GM19035 (cell line): Measurements from ENCODE around the gene MAP3K6.

Experiments
- ATAC-seq: cut with Tn5 transposase; IDR thresholded peaks from one replicate; pipeline ENCODE4 v1.9.1; 2021; ENCODE audit not compliant: unreplicated experiment

The MAP3K6 gene

DNA sequence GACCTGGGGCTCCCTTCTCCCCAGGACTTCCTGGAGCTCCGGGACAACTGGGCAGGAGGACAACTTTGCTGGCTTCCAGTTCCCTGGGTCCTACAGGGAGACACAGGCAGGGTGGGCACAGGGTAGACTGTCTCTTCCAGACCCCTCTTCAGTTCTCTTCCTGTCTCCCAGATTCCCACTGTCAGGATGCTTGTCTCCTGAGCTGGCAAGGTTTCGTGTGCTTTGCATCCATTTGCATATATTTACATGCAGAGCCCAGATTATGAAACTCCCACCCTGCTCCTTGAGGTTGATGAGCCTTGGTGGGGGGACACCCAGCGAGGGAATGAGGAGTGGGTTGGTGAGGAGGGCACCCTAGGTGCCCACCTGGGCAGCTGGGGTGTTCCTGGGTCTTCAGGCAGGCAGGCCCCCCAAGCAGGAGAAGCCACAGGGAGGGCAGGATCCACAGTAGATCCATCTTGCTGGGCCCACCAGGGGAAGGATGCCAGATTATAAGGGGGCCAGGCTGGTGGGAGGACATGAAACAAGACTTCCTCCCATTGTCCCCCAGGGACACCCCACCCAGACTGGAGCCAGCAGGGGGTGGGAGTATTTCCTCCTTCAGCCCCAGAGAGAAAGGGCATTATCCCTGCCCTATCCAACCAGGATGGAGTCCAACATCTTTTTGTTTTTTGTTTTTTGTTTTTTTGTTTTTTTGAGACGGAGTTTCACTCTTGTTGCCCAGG is 7.8 kb upstream of the MAP3K6 start, which contains the start of gene FCN3:
Gene FCN3 (minus strand): TSS at position 463 of the 725 bp plus-strand sequence. CDS start 6 bp downstream, at position 457.
- no peak for ATAC-seq

DNA sequence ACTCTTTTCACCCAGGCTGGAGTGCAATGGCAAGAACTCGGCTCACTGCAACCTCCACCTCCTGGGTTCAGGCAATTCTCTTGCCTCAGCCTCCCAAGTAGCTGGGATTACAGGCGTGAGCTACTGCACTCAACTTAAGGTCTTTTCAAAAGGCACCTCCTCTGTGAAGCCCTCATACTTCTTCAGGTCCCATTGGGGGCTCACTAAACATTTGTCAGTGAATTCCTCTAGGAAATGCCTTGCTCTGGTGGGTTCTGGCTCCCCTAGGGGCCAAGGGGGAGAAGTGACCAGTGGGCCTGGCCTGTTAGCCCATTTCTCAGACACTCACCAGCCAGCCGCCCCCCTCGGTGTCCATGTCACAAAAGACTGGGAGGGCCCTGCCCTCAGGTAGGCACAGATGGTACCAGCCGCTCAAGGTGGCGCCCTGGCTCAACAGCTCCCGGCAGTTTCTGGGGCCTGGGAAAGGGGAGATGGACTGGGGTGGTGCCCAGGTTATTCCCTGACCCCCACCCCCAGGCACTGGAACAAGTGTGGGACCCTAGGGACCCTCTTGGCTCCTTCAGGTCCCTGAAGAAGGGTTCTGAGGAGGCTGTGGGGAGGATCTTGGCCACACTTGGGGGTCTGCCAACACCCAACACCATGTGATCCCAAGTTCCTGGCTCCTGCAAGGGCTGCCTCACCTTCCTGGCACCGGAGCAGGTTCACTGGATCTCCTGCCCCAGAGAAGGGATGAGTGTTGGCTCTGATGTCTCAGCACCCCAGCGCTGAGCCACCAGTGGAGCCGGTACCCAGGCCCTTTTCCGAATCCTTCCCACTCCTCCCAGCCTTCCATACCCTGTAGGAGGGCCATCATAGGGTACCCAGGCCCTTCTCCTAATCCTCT is 6.3 kb upstream of the MAP3K6 start:
- no peak for ATAC-seq

DNA sequence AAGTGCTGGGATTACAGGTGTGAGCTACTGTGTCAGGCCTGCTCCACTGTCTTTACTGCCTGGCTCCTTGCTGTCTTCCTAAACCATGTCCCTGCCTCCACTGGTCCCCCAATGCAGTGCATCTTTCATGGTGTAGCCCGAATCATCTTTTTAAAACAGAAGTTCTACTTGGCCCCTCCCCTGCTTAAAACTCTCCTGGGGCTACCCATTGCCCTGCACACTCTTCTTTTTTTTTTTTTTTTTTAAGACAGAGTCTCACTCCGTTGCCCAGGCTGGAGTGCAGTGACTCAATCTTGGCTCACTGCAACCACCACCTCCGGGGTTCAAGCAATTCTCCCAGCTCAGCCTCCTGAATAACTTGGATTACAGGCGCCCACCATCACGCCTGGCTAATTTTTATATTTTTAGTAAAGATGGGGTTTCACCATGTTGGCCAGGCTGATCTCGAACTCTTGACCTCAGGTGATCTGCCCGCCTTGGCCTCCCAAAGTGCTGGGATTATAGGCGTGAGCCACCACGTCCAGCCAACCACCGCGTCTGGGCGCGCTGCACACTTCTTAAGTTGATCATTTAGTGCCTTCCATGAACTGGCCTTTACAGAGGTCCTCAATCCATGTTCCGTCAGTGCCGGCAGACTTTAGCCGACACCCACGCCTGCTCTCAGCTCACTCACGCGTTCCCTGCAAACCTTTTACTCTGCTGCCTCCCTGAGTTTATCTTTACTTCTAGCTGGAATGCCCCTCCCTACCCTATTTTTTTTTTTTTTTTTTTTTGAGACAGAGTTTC is 5.5 kb upstream of the MAP3K6 start:
- no peak for ATAC-seq

DNA sequence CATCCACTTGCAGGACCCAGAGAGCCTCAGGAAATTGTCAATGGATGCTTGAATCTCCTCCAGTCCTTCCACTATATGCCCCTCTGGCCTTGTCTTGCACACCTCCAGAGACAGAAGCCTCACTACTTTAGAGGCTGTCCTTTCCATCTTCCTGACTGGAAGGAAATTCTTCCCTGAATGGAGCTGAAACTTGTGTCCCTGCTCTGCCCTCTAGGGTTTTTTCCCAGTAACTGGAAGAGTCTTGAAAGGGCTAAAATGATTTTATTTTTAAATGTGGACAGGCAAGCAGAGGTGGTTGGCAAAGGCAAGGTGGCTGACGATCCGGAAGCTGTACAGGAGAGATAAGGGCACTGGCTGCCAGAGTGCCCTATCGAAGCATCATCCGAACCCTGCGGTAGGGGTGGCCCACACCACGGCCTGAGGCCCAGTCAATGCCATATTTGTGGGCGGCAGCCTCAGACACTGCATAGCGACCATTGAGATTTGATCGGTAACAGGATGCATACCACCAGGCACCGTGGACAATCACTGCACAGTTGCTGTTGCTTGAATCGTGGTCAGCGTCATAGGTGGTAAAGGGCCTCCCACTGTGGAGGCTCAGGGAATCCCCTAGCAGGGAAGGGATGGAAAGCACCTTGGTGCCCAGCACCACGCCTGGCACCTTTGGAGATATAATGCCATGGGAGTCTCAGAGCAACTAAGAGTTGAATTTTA is 2.3 kb upstream of the MAP3K6 start:
- ATAC-seq, result no peak

DNA sequence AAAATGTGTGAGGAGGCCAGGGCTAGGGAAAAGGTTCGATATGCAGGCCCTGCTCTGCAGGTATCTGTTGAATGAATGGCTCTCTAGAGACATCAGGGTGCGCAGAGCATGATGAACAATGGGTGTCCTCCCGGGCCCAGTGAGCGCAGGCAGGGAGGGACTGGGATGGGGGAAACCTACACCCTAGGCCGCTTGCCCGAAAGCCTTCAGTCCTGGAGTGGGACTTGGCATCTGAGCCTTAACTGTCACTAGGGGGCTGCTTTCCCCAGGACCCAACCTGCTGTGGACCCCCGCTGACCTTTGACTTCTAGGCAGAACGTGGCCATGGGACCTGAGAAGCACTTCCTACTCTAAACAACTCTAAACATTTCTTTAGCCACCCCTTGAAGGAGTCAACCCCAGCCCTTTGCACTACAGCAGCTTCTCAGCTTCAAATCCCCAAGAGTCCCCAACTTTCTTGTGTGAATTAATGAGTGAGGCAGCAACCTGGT is 444 bp upstream of the MAP3K6 start:
- ATAC-seq, result no peak

DNA sequence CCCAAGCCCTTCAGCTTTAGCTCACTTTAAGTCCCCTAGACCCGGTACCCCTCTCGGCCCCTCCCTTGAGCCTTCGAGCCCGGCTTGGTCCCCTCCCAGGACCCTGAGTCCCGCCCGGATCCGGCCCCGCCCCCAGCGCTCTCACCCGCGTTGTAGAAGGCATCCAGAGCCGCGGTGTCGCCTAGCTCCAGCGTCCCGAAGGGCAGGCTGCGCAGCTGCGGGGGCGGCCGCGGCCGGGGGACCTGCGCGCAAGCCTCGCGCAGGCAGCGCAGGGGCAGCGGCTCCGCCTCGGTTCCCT is 699 bp downstream of the MAP3K6 start:
- ATAC-seq, result peak; percentile 34

DNA sequence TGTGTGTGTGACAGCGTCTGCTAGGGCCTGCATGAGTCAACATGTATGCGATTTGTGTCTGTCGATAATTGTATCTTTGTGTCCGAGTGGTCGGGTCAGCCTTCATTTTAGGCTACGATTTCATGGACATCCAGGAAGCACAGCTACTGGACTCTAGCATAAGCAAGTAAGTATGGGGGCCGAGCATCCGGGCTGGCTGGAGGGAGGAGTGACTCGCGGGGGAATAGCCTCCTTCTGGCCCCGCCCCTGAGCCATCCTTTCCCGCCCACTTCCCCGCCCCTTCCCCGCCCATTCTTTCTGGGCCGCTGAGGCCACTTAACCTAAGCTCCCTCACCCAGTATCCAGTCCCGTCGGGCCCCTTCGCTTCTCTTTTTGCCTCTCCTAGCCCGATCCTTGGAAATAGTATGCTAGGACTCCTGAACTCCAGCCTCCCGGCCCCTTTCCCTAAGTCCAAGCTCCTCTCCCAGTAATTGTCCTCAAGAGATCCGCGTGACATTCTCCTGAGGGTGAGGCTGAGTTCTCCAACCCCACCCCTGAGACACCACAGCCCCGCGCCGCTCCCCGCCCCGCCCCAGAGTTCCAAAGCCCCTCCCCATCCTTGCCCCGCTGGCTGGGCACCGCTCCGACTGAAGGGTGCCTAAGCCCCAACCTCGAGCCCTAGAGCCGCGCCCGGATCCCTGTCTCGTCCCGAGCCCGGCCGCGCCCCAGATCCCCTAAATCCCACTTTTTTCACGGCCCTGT is 1.2 kb downstream of the MAP3K6 start:
- peak; percentile 44 for ATAC-seq

DNA sequence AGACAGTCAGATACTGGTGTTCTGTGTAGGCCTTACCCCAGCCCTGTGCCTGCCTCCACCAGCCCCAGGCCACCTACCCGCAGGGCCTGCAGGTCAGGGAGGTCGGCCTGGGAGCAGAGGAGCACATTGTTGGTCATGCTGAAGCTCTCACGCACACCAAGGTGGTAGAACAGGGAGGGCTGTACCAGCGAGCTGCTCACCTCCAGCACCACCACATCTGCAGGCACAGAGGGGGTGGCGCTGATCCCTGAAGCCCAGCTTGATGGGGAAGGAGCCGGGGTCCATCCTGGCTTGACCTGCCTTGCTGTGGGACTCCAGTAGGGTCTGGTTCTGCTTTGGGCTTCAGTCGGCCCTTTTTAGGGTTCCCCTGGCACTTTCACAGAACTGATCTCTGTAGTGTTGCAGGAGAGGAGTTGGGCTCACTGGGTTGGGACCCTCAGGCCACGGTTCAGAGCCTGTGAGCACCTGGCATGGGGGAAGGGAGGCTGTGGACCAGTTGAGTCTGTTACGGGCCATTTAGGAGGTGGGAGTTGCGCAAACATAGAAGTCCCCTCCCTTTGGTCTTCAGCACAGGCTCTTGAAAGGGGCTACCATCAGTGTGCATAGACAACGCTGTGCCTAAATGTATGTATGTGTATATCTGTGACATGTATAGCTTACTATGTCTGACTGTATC is 1.9 kb downstream of the MAP3K6 start:
- ATAC-seq, result no peak

DNA sequence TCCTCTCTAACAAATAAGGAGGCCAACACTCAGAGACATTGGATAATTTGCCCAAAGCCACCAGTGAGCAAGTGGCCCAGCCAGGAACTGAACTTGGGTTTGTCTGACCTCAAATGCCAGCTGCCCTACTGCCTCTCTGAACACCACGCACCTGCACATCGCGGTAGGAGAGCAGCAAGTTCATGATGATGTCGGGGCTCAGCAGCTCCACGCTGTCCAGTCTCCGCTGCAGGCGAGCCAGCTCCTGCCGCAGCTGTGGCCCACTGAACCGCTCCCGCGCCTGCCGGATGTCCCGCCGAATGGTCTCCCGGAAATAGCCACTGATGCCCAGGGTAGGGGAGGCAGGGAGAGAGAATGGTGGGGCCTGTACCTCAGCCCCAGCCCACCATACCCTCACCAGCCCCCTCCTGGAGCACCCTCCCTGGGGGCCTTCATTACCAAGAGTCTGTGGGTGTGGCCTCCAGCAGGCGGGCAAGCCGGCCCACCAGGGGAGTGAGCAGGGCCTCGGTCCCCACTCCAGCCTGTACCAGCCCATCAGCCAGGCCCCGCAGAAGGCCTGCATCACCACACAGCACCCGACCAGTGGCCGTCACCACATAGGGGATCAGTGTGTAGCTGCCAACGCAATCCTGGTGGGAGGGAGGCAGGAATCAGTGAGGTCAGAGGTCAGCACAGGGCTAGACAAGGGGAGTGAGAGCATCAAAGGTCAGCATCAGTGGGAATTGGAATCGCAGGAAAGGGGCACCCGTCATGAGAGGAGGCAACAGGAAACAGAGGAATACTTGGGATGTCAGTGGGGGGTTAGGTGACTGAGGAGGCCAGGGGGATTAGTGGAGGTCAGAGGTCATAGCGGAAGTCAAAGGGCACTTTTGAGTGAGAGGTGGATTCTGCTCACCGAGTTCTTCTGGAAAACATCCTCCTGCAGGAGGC is 2.7 kb downstream of the MAP3K6 start:
- no peak for ATAC-seq

DNA sequence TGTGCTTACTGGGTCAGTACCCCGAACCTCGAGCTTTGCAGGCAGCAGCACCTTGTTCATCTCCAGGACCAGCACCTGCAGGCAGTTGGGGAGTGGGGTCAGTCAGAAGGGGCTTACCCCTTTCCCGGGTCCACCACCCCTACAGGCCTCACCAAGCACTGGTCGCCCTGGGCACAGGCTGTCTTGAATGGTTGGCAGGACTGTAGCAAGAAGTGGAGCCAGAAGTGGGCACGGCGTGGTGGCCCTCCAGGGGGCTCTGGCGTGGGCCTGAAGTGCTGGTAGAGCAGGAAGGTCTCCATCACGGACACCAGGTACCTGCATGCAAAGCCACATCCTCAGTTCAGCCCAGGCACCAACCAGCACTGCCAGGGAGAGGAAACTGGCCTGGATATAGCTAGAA is 5.2 kb downstream of the MAP3K6 start:
- no peak for ATAC-seq

DNA sequence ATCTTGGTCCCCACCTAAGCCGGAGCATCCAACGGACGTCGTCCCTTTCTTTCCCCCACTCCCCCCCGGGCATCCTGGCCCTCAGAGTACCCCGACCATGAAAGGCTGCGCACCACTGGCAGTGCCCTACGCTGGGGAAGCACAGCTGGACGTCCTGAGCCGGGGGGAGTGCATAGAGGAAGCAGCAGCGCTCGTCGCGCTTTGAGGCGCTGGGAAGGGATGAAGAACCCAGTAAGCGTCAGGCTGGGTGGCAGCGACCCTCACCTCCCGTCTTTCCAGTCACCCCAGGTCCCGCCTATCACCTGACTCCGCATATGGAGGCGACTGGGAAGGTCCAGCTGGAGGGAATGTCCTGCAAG is 5.7 kb downstream of the MAP3K6 start:
- no peak for ATAC-seq

DNA sequence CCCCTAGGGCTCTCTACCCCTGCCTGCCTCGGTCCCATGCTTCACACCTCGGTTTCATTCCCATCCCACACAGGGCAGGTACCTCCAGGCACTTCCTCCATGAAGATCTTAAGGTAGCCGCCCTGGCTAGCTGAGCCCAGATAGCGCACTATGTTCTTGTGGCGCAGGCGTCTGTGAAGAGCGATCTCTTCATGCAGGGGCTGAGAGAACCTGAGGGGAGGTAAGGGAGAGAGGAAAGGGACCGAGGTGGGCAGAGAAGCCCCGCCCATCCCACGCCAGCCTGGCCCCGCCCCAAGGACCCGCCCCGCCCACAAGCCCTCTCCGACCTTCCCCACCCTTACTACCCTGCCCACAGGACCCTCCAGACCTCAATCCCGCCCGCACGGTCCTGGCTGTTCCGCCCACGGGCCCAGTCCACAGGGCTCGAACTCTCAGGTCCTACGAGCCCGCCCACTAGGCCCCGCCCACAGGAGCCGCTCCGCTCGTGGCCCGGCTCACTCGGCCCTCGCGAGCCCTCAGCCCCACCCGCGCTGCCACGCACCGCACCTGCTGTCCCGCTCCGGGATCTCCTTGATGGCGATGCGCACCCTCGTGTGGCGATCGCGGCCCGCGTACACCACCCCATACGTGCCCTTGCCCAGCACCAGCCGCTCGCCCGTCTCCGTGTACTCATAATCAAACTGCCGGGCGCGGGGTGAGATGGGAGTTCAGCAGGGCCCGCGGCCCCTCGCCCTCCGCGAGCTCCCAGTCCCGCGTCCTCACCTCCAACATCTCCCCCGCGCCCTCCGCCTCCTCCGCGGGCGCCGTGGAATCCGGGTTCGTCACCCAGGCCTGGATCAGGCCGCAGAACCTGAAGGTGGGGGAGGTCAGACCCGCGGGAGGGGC is 6.4 kb downstream of the MAP3K6 start:
- ATAC-seq, result no peak

DNA sequence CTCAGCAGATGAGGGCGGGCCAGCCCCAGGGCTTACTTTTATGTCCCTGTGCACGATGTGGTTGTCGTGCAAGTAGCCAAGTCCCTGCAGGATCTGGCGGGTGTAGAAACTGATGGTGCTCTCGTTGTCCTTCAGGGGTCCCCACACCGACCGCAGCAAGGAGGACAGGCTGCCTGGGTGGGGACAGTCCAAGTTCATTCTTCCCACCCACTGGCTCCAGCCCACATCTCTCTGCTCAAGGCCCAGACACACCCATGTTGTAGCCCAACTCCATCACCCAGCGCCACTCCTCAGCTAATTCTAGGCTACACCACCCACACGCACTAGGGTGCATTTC is 7.0 kb downstream of the MAP3K6 start:
- ATAC-seq, result no peak

DNA sequence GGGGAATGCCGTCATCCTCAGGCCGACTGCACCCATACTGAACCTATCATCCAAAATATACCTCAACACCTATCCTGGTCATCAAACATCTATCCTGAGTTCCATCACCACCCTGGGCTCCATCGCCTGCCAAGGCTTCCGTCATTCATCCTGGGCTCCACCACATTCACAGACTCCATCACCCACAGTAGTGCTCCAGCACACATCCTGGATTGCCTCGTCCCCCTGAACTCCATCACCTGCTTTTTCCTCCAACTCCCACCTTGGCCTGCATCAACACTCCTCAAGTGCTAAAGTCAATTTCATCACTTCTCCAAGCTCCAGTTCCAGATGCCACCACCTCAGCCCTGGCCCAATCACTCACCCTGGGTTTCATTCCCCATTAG is 7.8 kb downstream of the MAP3K6 start:
- ATAC-seq, result no peak

DNA sequence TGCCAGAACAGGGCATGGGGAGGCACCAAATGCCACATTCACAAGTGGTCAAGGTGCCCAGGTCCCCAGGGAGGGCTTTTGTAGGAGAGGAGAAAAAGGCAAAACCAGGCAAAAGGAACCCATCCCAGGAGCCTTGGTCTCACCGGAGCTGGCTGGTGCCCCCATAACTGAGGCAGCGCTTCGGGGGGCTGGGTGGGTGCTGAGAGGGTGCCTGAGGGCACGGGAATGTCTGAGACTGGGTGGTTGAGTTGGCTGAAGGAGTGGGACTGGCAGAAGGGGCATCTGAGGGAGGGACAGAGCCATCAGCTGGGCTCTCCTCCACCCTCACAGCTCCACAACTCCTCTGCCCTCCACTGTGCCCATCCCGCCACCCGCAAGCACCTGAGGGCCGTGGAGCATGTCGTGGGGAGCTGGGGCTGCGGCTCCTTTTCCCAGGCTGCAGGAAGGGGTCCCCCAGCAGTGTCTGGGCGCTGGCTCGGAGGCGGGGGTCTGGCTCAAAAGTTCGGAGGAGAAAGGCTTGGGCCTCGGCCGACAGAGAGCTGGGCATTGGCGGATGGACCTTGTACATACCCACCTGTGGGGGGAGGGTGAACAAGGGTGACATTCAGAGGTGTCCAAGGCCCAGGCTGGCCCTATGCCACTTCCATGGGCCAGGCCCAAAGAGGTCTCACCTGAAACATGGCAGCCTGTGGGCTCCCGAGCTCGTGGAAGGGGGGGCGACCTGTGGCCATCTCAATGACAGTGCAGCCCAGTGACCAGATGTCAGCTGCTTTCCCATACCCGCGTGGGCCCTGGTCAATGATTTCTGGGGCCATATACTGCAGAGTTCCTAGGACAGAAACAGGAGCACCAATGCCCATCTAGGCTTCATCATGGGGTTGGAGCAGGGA is 8.5 kb downstream of the MAP3K6 start:
- ATAC-seq, result no peak

DNA sequence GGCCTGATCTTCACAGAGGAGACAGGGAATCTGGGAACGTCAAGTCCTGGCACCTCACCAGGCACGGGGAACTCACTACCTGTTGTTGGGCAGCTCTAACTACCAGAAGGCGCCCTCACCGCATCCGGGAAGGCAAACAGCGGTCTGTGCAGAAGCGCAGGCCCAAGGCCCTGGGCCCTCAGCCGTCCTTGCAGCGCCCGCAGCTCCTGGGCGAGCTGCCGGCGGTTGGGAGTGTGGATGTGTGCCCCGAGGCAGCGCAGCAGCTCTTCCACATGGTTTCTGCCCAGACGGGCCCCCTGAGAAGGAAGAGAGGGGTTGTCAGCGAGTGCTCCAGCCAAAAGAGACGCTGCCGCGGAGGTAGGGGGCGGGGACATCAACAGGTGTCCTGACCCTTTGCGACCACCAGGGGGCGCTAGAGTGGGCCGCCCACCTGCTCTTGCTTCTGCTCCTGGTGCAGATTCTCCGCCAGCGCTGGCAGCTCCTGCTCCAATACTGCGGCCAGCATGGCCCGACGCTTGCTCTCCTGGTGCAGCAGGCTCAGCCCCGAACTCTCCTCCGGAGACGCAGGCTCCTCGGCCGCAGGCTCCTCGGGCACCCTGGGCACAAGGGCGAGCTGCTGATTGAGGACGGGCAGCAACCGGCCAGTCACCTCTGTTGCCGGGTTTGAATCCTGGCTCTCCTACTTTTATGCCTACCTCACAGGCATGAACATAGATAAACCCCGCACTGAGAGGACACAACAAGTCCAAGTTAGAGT is 9.3 kb downstream of the MAP3K6 start:
- no peak for ATAC-seq
